ENCODE results near the gene SULT1A3.

GRCh38 chr16:30179931-30180330 is 19.1 kb upstream of the SULT1A3 start:
- no peak for TF ChIP-seq CTCF (IDR thresholded peaks at IDR 0.05; ENCODE audit: borderline replicate concordance, extremely low read depth, low read length, poor library complexity, severe bottlenecking)
- no peak for TF ChIP-seq EZH2 (IDR thresholded peaks at IDR 0.05; ENCODE audit: borderline replicate concordance, low read depth, low read length, severe bottlenecking)
